GM19328 (cell line): ENCODE data around the gene PATL1.

Experiments
- ATAC-seq: cut with Tn5 transposase; IDR thresholded peaks from one replicate; pipeline ENCODE4 v1.9.1; 2021; ENCODE audit warnings: mild to moderate bottlenecking, moderate library complexity; ENCODE audit not compliant: unreplicated experiment

The PATL1 gene

DNA sequence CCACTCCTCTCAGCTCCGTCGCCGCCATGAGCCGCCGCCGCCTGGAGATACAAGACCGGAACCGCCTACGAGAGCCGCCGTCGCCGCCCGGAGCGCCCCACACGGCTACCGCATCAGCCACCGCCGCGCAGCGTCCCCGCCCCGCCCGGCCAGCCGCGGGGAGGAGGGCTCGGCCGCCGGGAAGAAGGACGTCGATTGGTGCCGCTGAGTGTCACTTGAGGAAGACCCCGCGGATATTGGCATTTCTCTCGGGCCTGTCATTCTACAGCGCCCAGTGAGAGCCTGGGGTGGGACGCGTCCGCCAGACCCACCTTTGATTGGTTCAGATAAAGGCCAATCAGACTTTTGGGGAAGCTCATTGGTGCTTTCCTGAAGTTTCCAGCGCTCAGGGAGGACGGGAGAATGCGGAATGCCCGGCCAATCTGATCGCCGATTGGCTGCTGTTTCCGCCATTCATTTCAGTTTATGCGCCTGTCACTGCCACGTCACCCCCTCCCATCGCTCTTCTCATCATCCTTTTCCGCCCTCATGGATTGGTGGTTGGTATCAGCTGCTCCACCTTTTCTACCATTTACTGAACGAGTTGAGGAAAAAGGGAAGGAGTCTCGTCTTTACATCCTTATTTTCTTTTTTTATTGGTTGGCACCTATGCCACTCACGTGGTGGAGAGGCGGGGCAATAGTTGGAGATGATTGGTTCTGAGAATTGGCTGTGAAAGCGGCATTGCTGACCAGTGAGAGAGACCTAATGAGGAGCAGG, 53.0 kb downstream of the PATL1 start, which contains the start of gene OSBP:
OSBP (minus strand) TSS at position 138 of the 759 bp plus-strand sequence; CDS start at position 28, 110 bp downstream.
- peak; percentile 88 for ATAC-seq

DNA sequence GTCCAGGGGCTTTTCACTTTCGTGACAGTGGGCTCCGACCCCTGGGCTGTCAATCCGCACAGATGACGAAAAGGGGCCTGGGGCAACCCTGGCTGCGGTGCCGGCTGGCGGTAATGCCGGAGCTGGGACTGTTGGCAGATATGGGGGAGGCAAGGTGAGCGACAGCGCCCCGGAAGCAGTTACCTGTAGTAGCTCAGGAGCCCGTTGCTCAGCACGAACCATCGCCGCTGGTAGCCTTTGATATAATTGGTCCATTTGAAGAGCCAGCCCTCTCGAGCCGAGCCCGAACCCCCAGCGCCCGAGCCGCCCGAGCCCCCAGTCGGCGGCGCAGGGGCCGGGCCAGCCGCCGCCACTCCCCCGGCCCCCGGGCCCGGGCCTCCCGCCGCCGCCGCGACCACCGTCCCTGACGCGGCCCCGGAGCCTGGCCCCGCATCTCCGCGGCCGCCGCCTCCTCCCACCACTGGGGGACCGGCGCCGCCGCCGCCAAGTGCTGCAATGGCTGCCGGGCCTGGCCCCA, 53.7 kb downstream of the PATL1 start:
- peak; percentile 11 for ATAC-seq

DNA sequence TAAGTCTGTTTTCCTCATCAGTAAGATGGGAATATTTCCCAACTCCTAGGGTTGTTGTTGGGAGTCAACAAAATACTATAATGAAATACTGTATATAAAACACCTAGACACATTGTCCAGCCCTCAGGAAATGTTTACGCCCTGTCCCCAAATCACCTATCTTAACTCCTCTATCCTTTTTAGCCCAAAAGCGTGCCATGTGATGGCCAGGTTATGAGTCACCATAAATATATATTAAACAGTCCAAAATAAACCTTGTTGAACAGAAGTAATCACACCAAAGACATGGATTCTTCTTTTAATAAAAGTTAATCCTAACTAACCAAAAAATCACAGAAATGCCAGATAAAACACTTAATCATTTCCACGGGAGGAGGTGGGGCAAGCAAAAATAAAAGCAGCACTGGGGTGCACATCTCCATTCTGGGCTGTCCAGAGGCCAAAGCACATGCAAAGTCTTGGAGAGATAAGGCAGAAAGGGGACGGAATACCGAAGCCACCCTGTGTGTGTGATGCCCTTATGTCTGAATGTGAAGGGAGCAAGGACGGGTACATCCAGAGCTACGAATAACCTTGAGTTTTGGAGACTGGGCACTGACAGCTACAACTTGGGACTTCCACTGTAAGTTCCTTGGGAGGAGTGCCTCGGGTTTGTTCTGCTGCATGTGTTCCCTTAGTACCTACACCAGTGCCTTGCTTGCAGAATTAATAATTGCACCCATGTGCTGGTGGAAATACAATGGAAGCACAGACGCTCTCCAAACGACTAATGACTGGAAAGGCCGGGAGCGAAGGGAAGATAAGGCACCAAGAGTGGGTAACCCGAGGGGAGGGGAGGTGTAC, 54.3 kb downstream of the PATL1 start:
- no peak for ATAC-seq

GRCh38 chr11:59611570-59612565, 57.0 kb downstream of the PATL1 start:
- ATAC-seq = no peak

DNA sequence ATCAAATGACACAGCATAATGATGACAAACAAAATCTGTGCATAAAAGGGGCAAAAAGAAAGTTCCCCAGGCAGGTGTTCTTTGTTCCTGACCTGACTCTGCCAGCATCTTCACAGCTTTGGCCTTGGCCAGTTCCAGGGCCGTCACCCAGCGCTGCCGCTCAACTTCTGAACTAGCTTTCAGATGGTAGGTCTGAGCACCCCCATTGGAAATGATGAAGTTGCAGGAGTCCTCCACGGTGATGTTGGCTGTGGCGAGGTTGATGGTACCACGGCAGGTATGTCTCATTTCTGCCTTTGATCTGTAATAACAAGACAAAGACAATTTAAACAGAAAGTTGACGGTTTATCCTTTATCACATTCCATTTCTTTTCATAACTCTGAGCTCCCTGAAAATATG, 58.5 kb downstream of the PATL1 start:
- no peak for ATAC-seq

- ATAC-seq = no peak
Observed at GRCh38 chr11:59607703-59608454, 61.0 kb downstream of the PATL1 start.

DNA sequence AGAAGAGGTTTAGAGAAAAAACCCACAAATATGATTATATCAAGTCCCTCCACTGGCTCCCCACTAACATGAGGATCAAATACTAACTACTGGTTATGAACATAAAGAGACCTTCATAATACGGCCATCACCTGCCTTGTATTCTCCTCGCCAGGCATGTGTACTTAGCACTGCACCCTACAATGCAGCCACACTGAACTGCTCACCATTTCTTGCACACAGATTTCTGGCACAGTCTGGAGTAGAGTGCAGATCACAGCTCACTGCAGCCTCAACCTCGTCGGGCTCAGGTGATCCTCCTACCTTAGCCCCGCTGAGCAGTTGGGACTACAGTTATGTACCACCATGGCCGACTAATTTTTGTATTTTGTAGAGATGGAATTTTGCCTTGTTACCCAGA, 66.4 kb downstream of the PATL1 start:
- ATAC-seq = no peak

DNA sequence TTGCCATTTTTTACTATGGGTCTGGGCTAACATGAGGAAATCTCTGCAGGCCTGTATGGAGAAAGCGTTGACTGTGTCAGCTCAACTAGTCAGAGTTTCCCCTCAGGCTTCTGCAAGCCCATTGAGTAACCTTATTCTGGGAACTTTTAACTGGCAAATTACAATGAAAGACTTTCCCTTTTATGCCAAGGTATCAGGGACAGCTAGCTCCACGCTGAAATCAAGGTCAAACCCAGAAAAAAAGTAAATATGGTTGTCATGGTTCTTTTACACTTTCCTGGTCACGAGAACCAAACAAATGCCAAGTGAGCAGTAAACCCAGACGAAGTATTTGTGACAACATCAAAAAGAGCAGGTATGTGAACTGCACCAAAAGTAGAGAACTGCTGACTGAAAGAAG, 67.0 kb downstream of the PATL1 start:
- no peak for ATAC-seq

DNA sequence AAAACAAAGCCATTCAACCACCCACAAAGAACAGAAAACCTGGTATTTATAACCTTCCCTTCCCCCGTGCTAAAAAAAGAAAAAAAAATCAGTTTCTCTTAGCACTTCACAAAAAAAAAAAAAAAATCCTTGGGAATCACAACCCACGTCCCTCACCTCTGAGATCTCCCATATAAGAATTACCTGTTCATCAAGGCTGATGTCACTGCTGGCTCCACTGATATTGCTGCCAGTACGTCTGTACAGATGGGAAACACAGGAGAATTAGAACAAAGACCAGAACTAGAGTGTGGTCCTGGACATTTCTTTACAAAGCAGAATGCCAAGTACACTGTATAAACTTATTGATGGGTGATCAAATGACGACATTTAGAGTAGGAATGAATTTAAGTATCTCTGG, 68.2 kb downstream of the PATL1 start:
- ATAC-seq = no peak

GRCh38 chr11:59600234-59600633, 68.6 kb downstream of the PATL1 start:
- no peak for ATAC-seq

GRCh38 chr11:59598961-59599360, 69.9 kb downstream of the PATL1 start:
- no peak for ATAC-seq
